ENCODE data around the gene BACE2. TPM values are rescaled to one million over a fixed set of nuclear protein-coding genes. Genes with fewer than 3 reads are reported as not detected.
"Not testable (repeated sequence)": the region's sequence is repeated elsewhere in the genome, so short reads cannot be mapped to it uniquely, and the experiment has no call there.

BACE2 gene
- total and polyA plus RNA-seq, 2 of the 4 experiments (the other 2 are of a cell fraction), result 17.0 to 35.5 TPM

GRCh38 chr21:41243107-41243506, 75.1 kb downstream of the BACE2 start:
- CTCF ChIA-PET, result no interaction called here

DNA sequence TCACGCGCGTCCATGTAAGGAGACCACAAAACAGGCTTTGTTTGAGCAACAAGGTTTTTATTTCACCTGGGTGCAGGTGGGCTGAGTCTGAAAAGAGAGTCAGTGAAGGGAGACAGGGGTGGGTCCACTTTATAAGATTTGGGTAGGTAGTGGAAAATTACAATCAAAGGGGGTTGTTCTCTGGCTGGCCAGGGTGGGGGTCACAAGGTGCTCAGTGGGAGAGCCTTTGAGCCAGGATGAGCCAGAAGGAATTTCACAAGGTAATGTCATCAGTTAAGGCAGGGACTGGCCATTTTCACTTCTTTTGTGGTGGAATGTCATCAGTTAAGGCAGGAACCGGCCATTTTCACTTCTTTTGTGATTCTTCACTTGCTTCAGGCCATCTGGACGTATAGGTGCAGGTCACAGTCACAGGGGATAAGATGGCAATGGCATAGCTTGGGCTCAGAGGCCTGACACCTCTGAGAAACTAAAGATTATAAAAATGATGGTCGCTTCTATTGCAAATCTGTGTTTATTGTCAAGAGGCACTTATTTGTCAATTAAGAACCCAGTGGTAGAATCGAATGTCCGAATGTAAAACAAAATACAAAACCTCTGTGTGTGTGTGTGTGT, 76.4 kb downstream of the BACE2 start:
- H3K27ac ChIP-seq (ENCODE audit: insufficient read depth, low read length); H2AK5ac ChIP-seq (ENCODE audit: low read depth, low read length); POLR2A ChIA-PET (ENCODE audit: unreplicated experiment); H4K20me1 ChIP-seq (ENCODE audit: insufficient read depth, low read length); H3K18ac ChIP-seq (ENCODE audit: low read depth, low read length); H2BK15ac ChIP-seq (ENCODE audit: low read depth, low read length); H2BK20ac ChIP-seq (ENCODE audit: low read depth, low read length); H3K14ac ChIP-seq (replicated peaks; ENCODE audit: low read depth, low read length); H3K4ac ChIP-seq (ENCODE audit: low read depth, low read length); in situ Hi-C loops (cut with MboI; ENCODE audit: low sequenced_read_pairs); H3K9ac ChIP-seq (ENCODE audit: low read depth, low read length); H3K4me3 ChIP-seq (ENCODE audit: insufficient read depth, low read depth, low read length); H4K91ac ChIP-seq (ENCODE audit: insufficient read depth, low read depth, low read length); H3K4me2 ChIP-seq (ENCODE audit: low read depth, low read length); H2BK5ac ChIP-seq (ENCODE audit: low read depth, low read length, poor library complexity, severe bottlenecking); DNase-seq; H3K23ac ChIP-seq (ENCODE audit: low read depth, low read length); dilution Hi-C loops (cut with HindIII; ENCODE audit: low sequenced_read_pairs, unreplicated experiment); H3K36me3 ChIP-seq (ENCODE audit: control insufficient read depth, insufficient read depth, low read length); H4K5ac ChIP-seq (ENCODE audit: low read depth, low read length); H4K8ac ChIP-seq (ENCODE audit: low read depth in 2 of 2, low read length in 2 of 2); H3K9me1 ChIP-seq (ENCODE audit: insufficient read depth, low read length); CTCF ChIA-PET; H3K56ac ChIP-seq (ENCODE audit: extremely low read depth, insufficient read depth, low read length); H3K27me3 ChIP-seq (ENCODE audit: control insufficient read depth, insufficient read depth, low read length); H2AFZ ChIP-seq (replicated peaks; ENCODE audit: low read length, poor library complexity); ATAC-seq (ENCODE audit: low read depth); H2BK120ac ChIP-seq (ENCODE audit: low read depth, low read length); H3K79me1 ChIP-seq (ENCODE audit: low read depth in 1 of 2, low read length in 2 of 2); BruUV-seq (replicated peaks); H3K4me1 ChIP-seq (ENCODE audit: control insufficient read depth, insufficient read depth, low read length); H3K9me3 ChIP-seq (ENCODE audit: control insufficient read depth, insufficient read depth, low read length); intact Hi-C loops (cut with micrococcal nuclease); H2AK9ac ChIP-seq (replicated peaks; ENCODE audit: low read depth, low read length, poor library complexity): not testable (repeated sequence)
- WGBS, 2 experiments (ENCODE audit: extremely low coverage in 2 of 2, insufficient read length in 1 of 2), result 60% methylated on average over 1 of the region's 8 CpGs; no CpG with 5 or more reads in 1 of the 2 experiments

More at GRCh38 chr21:41243107-41243506, 75.1 kb downstream of the BACE2 start:
- no peaks in the 10 kb centered on the region for H4K20me1 ChIP-seq (ENCODE audit: insufficient read depth, low read length)
- no TSS peak for BruUV-seq (replicated peaks)
- ATAC-seq (ENCODE audit: low read depth) (no peak), DNase-seq (no peak)
- no peak overlapping the region for H3K18ac ChIP-seq (ENCODE audit: low read depth, low read length)
- H3K27ac ChIP-seq (ENCODE audit: insufficient read depth, low read length), result no peak overlapping the region
- no peaks in the 10 kb centered on the region for H3K79me1 ChIP-seq (ENCODE audit: low read depth in 1 of 2, low read length in 2 of 2)
- no peak overlapping the region for H2BK15ac ChIP-seq (ENCODE audit: low read depth, low read length)
- in situ Hi-C loops (cut with MboI; ENCODE audit: low sequenced_read_pairs) (no loop called here), dilution Hi-C loops (cut with HindIII; ENCODE audit: low sequenced_read_pairs, unreplicated experiment) (no loop called here), intact Hi-C loops (cut with micrococcal nuclease) (no loop called here)
- H2AFZ ChIP-seq (replicated peaks; ENCODE audit: low read length, poor library complexity), result no peak overlapping the region
- H3K4me1 ChIP-seq (ENCODE audit: control insufficient read depth, insufficient read depth, low read length), result no peaks in the 10 kb centered on the region
- H3K36me3 ChIP-seq (ENCODE audit: control insufficient read depth, insufficient read depth, low read length), result peaks cover 3% of the 10 kb centered on the region; the same call in 1 of the 2 replicates
- H3K56ac ChIP-seq (ENCODE audit: extremely low read depth, insufficient read depth, low read length), result no peak overlapping the region
- no peak overlapping the region for H2BK20ac ChIP-seq (ENCODE audit: low read depth, low read length)
- POLR2A ChIA-PET (ENCODE audit: unreplicated experiment), result no interaction called here
- H4K5ac ChIP-seq (ENCODE audit: low read depth, low read length), result no peak overlapping the region
- no peak overlapping the region for H3K4me3 ChIP-seq (ENCODE audit: insufficient read depth, low read depth, low read length)
- no peak overlapping the region for H3K14ac ChIP-seq (replicated peaks; ENCODE audit: low read depth, low read length)
- H3K9ac ChIP-seq (ENCODE audit: low read depth, low read length), result no peak overlapping the region
- no peak overlapping the region for H2BK5ac ChIP-seq (ENCODE audit: low read depth, low read length, poor library complexity, severe bottlenecking)
- H3K27me3 ChIP-seq (ENCODE audit: control insufficient read depth, insufficient read depth, low read length), result no peaks in the 10 kb centered on the region
- no peak overlapping the region for H4K91ac ChIP-seq (ENCODE audit: insufficient read depth, low read depth, low read length)
- no peak overlapping the region for H3K4ac ChIP-seq (ENCODE audit: low read depth, low read length)
- H2BK120ac ChIP-seq (ENCODE audit: low read depth, low read length), result no peak overlapping the region
- H2AK9ac ChIP-seq (replicated peaks; ENCODE audit: low read depth, low read length, poor library complexity), result no peak overlapping the region
- no peak overlapping the region for H3K4me2 ChIP-seq (ENCODE audit: low read depth, low read length)
- WGBS, 2 experiments (ENCODE audit: extremely low coverage in 2 of 2, insufficient read length in 1 of 2), result no CpG with 5 or more reads among the region's 7 CpGs
- H3K9me1 ChIP-seq (ENCODE audit: insufficient read depth, low read length), result peaks cover 2% of the 10 kb centered on the region; the same call in 1 of the 2 replicates
- TF ChIP-seq RFX5 (IDR thresholded peaks at IDR 0.05; ENCODE audit: low read depth, low read length) (no peak), FOS (IDR thresholded peaks at IDR 0.05; ENCODE audit: low read depth, low read length) (no peak), NFE2L2 (IDR thresholded peaks at IDR 0.05; ENCODE audit: low read depth, low read length) (no peak), MXI1 (IDR thresholded peaks at IDR 0.05; ENCODE audit: borderline replicate concordance, low read depth, low read length) (no peak), CEBPB (IDR thresholded peaks at IDR 0.05; ENCODE audit: low read depth, low read length) (no peak), RCOR1 (IDR thresholded peaks at IDR 0.05; ENCODE audit: insufficient replicate concordance, low read length) (no peak), POLR2A (IDR thresholded peaks at IDR 0.05; ENCODE audit: low read depth, low read length) (no peak)
- TF ChIP-seq, protein P1, sequence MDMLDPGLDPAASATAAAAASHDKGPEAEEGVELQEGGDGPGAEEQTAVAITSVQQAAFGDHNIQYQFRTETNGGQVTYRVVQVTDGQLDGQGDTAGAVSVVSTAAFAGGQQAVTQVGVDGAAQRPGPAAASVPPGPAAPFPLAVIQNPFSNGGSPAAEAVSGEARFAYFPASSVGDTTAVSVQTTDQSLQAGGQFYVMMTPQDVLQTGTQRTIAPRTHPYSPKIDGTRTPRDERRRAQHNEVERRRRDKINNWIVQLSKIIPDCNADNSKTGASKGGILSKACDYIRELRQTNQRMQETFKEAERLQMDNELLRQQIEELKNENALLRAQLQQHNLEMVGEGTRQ (IDR thresholded peaks at IDR 0.05; ENCODE audit: low read depth, low read length), result no peak
- TF ChIP-seq, protein P2, sequence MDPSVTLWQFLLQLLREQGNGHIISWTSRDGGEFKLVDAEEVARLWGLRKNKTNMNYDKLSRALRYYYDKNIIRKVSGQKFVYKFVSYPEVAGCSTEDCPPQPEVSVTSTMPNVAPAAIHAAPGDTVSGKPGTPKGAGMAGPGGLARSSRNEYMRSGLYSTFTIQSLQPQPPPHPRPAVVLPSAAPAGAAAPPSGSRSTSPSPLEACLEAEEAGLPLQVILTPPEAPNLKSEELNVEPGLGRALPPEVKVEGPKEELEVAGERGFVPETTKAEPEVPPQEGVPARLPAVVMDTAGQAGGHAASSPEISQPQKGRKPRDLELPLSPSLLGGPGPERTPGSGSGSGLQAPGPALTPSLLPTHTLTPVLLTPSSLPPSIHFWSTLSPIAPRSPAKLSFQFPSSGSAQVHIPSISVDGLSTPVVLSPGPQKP (IDR thresholded peaks at IDR 0.05; ENCODE audit: borderline replicate concordance, low read depth, low read length), result no peak
- H3K23ac ChIP-seq (ENCODE audit: low read depth, low read length), result no peak overlapping the region
- no peaks in the 10 kb centered on the region for H3K9me3 ChIP-seq (ENCODE audit: control insufficient read depth, insufficient read depth, low read length)
- no peak overlapping the region for H4K8ac ChIP-seq (ENCODE audit: low read depth in 2 of 2, low read length in 2 of 2)
- H2AK5ac ChIP-seq (ENCODE audit: low read depth, low read length), result no peak overlapping the region

Data from IMR-90 (cell line).